Stimulated activated CD8-positive, alpha-beta memory T cell treated with anti-CD3 and anti-CD28 coated beads, Interleukin-4, amount 100 ng/mL, for 1 hour (primary cell): ENCODE measurements around the gene ITPRID2.
"Not testable (repeated sequence)": the region's sequence is repeated elsewhere in the genome, so short reads cannot be mapped to it uniquely, and the experiment has no call there.

Source experiments
- DNase-seq, 2 donors: peaks; one replicate each; pipeline ENCODE4 v3.0.0-alpha.2; 2020; ENCODE audit warnings: low read depth in 2 of 2, low spot score in 1 of 2

ITPRID2 gene

DNA sequence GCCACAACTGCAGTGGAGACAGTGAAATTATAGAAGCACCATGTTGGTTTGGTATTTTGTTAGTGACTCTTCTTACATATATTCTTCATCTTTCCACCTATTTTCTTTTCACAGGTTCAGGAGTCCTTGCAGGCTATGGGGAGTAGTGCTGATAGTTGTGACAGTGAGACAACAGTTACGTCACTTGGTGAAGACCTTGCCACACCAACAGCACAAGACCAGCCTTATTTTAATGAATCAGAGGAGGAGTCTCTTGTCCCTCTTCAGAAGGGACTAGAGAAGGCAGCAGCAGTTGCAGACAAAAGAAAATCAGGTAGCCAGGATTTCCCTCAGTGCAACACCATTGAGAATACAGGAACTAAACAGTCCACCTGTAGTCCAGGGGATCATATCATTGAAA lies 23.6 kb downstream of the ITPRID2 start:
- no peak for DNase-seq

DNA sequence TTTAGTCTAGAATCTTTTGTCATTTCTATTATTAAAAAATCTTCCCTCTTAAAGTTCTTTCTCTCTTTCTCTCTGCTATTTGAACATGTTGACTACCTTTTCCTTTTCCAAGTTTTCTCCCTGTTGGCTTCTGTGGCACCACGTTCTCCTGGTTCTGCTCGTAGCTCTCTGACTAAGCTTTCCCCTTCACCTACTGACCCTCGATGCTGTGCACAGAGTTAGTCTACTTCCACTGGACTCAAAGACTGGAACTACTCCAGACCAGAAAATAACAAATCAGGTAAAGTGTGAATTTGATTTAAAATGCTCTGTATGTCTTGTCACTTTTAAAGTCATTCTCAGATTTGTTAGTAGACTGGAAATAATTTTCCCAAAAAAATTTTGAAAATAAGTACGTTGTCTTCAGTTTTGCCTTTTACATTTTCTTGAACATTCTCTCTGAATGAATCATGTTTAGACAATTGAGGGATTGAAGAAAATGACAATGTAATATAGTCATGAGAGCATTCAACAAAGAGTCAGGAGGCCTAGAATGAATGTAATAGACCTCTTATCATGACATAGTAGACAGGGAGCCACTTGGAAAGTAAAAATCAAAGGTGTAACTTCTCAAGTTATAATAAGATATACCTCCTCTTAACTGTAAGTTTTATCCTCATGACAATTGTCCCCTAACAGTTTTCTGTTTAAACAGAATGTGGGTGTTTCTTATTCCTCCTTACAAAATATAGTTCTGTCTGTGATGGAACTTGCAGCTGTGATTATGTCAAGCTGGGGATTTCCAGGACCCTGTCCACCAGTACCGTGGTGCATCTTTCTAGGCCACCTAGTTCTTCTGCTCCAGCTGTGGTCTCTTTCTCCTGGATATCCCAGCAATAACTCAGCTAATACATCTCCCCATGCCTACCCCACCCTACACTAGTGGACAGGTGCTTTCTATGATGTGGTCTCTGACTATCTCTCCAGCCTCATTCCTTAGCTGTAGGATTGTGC lies 25.5 kb downstream of the ITPRID2 start:
- no peak for DNase-seq

GRCh38 chr2:181918188-181918587 lies 26.7 kb downstream of the ITPRID2 start:
- DNase-seq, result no peak

GRCh38 chr2:181923121-181923520 lies 31.6 kb downstream of the ITPRID2 start:
- no peak for DNase-seq

DNA sequence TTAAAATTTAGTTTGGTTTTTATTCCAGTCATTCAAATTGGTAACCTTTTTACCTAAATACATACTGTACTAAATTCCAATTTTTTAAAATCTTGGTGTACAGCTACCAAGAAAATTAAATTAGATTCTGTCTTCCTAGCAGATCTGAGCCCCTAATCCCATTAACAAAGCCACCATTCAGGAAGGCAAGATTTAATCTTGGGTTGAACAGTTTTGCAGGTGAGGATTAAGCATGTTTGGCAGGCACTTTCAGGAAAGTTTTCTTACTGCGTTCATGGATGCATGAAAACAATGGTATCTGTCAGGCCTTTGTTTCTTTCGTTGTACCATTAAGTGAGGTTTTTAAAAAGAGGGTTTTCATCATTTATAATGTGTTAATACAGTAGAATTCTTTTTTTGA lies 32.8 kb downstream of the ITPRID2 start:
- DNase-seq, result no peak

- DNase-seq, result no peak
Observed at GRCh38 chr2:181934694-181935093, 43.2 kb downstream of the ITPRID2 start.

GRCh38 chr2:181937473-181937872 lies 45.9 kb downstream of the ITPRID2 start:
- DNase-seq, result no peak

DNA sequence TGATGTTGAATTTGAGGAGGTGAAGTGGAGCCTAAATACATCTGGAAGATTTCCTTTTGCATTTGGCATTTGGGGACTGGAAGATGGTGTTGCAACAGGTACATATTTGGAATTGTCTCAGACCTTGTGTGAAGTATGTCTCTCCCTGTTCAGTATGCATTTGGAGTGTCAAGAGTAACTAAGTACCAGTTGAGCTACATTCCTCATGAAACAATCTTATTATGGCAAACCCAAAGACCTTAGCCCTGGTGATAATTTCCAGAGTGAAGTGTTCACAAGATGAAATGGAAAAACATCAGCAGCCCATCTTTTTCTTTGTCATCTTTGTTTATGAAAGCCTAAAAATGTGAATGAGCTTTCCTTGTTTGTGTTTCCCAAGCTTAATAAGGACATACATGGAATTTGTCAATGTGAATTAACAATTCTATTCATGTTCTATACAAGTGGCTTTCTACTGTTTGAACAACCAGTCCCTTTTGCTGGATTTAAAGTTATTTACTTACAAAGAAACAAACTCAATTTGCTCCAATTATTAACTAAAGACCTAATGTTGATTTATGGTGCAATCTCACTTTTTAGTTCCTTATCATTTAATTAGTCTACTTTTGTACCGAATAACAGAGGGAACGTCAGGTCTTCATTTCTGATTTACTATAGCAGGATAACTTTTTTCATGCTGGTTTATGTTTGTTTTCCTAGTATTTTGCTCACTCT lies 52.0 kb downstream of the ITPRID2 start:
- no peak for DNase-seq

- no peak for DNase-seq
Observed at GRCh38 chr2:181944164-181944913, 52.8 kb downstream of the ITPRID2 start.

GRCh38 chr2:181944914-181945291 lies 53.4 kb downstream of the ITPRID2 start:
- no peak for DNase-seq

DNA sequence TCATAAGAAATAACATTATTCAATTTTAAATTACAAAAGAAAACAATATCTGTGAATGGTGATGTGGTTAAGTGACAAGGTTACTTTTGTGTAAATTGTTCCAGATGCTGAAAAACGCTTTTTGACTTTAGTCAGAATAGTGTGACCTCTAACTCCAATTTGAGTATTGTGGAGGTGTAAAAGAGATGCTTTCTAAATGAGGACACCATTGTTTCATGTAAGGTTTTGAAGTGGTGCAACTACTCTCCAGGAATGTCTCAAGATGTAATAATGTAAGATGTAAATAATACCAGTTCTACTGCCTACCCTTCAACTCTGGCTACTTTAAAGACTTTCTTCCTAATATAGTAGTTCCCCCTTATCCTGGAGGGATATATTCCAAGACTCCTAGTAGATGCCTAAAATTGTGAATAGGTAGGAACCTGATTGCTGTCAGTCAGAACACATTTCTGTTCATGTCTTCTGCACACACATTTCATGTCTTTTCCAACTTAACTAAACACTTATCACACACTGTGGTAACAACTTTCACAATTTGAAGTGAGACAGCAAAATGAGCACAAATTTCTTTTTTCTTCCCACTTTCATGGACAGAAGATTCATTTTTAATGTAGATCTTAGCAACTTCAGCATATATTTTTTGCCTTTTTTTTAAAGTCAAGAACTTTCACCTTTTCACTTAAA lies 55.1 kb downstream of the ITPRID2 start:
- no peak for DNase-seq

DNA sequence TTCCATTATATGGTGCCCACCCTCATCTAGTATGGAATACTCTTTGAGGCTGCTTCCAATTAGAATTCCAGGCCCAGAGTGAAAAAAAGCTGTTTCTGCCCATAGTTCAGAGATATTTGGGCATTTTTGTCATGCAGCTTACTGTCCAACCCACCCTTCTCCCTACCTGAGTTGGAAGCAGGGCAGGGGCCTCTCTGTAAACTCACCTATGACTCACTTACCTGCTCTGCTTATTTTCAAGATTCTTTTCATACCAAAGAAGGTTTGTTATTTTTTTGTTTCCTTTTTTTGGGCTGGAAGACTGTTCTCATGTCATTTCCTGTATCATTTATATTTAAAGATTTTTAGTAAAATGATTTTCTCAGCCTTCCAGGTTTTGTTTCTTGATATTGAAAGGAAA lies 55.7 kb downstream of the ITPRID2 start:
- no peak for DNase-seq

DNA sequence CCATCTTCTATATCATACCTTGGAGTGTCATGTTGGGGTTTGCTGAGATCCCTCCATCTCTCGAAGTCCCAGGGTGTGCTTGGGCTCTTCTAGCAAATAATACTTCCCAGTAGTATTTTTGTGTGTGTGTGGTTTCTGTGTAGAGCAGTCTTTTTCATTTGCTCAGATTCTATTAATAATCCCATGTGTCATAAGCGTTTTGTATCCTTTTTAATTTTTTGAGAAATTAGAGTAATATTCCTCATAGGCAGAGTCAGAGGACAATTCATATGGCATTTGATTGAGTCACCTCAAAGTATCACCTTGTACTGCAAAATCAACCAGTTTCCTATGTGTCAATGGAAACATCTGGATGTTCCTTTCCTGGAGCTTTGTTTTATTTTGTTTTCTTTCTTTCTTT lies 56.7 kb downstream of the ITPRID2 start:
- DNase-seq, result no peak

DNA sequence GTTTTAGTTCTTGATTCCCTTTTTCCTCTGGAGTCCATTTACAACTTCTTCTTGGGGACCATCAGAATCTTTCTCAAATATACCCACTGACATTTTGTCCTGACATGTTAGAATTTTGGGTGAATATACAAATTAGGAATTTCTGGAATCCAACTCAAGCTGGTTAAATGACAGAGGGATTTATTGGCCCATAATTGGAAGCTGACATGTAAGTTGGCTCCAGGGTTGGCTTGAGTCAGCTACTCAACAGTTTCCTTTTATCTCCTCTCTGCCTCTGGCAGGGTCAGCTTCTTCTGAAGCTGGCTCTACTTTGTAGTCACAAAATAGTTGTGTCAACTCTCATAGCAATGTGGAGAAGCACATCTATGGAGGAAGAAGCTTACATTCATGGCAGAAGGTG lies 57.5 kb downstream of the ITPRID2 start:
- no peak for DNase-seq

DNA sequence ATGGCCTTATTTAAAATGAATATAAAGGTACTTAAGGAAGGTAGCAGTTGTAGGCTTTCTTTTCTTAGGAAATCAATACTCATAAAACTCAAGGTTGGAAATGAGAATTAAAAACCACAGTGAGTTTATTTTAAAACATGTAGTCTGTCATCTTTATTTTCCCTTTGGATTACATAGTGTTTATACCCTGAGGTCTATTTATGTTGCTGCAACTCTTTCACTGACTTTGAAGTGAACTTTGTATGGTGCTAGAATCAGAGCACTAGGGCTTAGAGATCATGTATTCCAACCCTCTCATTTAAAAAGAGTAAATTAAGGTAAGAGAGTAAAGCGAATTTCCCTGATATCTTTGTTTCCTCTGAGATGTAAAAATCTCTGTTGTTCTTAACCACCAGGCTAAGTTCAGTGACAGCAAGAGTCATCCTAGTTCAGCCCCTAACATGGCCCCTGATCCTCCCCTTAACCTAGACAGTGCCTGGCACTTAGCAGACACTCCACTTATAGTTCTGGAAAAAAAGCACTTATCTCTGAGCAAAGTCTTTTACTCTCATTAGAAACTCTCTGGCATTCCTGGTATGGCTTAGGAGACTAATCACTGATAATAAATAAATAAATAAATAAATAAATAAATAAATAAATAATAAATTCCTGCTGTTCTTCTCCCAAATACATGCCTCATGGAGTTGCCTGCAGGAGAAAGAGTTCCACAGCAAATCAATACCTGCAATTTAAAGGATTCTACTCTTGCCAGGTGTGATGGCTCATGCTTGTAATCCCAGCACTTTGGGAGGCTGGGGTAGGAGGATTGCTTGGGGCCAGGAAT lies 61.1 kb downstream of the ITPRID2 start:
- no peak for DNase-seq

GRCh38 chr2:181953881-181954537 lies 62.5 kb downstream of the ITPRID2 start:
- peak; percentile 28 to 29 for DNase-seq

DNA sequence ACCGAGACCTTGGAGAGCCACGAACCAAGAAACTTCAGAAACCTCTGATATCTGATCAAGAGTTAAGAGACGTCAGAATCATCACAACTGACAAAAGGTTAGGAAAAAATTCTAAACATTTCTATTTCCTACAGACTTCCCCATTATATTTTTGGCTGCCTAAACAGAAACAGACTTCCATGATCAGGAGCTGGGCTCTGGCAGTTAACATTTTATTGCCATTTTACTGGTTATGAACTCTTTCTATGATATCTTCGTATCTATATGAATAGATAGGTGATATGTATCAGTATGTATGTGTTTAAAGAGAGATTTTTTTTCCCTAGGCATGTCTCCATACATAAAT lies 63.0 kb downstream of the ITPRID2 start:
- no peak for DNase-seq

- no peak for DNase-seq
Observed at GRCh38 chr2:181955010-181955409, 63.5 kb downstream of the ITPRID2 start.

DNA sequence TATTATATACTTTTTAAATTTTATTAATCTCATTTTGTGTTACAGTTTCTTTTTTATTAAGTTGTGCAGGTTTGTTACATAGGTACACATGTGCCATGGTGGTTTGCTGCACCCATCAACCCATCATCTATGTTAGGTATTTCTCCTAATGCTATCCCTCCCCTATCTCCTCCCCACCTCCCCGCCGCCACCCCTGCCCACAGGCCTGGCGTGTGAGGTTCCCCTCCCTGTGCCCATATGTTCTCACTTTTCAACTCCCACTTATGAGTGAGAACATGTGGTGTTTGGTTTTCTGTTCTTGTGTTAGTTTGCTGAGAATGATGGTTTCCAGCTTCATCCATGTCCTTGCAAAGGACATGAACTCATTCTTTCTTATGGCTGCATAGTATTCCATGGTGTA lies 64.3 kb downstream of the ITPRID2 start:
- not testable (repeated sequence) for DNase-seq

- no peak for DNase-seq
Observed at GRCh38 chr2:181957668-181958067, 66.1 kb downstream of the ITPRID2 start.
